ENCODE measurements around the gene IGHMBP2. TPM values are rescaled to one million over a fixed set of nuclear protein-coding genes. Genes with fewer than 3 reads are reported as not detected.
"Not testable (repeated sequence)": the region's sequence is repeated elsewhere in the genome, so short reads cannot be mapped to it uniquely, and the experiment has no call there.

Gene IGHMBP2
- total RNA-seq, 1 donor from 2014 or later = 28.3 TPM

DNA sequence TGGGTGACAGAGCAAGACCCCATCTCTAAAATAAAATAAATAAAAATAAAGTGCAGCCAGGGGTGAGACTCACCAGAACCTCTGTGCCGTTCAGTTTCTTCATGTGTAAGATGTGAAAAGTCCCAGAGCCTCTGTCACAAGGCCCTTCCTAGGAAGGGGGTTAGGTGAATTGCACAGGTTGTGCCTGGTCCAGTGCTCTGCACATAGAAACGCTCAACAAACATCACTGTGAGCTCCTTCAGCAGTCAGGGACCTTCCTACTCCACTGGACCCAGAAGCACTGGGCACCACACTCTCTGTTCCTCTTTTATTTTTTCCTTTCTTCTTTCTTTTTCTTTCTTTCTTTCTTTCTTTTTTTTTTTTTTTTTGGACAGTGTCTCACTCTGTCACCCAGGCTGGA is 22.4 kb upstream of the IGHMBP2 start:
- Mint-ChIP-seq H3K27me3 (ENCODE audit: low read depth) (no peaks in the 10 kb centered on the region), H3K4me3 (no peak overlapping the region), H3K9me3 (no peaks in the 10 kb centered on the region), H3K27ac (no peak overlapping the region), H3K4me1 (no peaks in the 10 kb centered on the region), H3K36me3 (peaks cover 13% of the 10 kb centered on the region)
- TF ChIP-seq, protein P1, sequence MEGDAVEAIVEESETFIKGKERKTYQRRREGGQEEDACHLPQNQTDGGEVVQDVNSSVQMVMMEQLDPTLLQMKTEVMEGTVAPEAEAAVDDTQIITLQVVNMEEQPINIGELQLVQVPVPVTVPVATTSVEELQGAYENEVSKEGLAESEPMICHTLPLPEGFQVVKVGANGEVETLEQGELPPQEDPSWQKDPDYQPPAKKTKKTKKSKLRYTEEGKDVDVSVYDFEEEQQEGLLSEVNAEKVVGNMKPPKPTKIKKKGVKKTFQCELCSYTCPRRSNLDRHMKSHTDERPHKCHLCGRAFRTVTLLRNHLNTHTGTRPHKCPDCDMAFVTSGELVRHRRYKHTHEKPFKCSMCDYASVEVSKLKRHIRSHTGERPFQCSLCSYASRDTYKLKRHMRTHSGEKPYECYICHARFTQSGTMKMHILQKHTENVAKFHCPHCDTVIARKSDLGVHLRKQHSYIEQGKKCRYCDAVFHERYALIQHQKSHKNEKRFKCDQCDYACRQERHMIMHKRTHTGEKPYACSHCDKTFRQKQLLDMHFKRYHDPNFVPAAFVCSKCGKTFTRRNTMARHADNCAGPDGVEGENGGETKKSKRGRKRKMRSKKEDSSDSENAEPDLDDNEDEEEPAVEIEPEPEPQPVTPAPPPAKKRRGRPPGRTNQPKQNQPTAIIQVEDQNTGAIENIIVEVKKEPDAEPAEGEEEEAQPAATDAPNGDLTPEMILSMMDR (IDR thresholded peaks at IDR 0.05; ENCODE audit: unreplicated experiment) = no peak
- DNase-seq (ENCODE audit: low spot score in 2 of 2, unreplicated experiment in 2 of 2) = no peak

- TF ChIP-seq, protein P1 (IDR thresholded peaks at IDR 0.05; ENCODE audit: unreplicated experiment) = no peak
- Mint-ChIP-seq H3K4me1 (no peaks in the 10 kb centered on the region), H3K36me3 (peaks cover 15% of the 10 kb centered on the region), H3K9me3 (no peaks in the 10 kb centered on the region), H3K27ac (no peak overlapping the region), H3K4me3 (no peak overlapping the region), H3K27me3 (ENCODE audit: low read depth) (no peaks in the 10 kb centered on the region)
- DNase-seq (ENCODE audit: low spot score in 2 of 2, unreplicated experiment in 2 of 2) = no peak
Observed at GRCh38 chr11:68882391-68882790, 21.3 kb upstream of the IGHMBP2 start.

DNA sequence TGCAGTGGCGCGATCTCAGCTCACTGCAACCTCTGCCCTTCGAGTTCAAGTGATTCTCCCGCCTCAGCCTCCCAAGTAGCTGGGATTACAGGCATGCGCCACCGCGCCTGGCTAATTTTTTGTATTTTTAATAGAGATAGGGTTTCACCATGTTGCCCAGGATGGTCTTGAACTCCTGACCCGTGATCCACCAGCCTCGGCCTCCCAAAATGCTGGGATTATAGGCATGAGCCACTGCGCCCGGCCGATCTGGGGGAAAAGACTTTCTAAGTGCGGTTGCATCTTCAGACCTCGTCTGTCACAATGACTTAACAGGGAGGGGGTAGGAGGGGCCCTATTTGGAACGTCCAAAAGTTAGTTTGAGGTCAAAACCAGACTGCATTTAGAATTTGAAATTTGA is 18.9 kb upstream of the IGHMBP2 start:
- DNase-seq (ENCODE audit: low spot score in 2 of 2, unreplicated experiment in 2 of 2); H3K4me3 Mint-ChIP-seq; H3K27ac Mint-ChIP-seq; H3K4me1 Mint-ChIP-seq; H3K9me3 Mint-ChIP-seq; H3K27me3 Mint-ChIP-seq (ENCODE audit: low read depth): not testable (repeated sequence)
- H3K36me3 Mint-ChIP-seq = peaks cover 15% of the 10 kb centered on the region

- TF ChIP-seq, protein P1 (IDR thresholded peaks at IDR 0.05; ENCODE audit: unreplicated experiment) = peak; percentile 30
- Mint-ChIP-seq H3K9me3 (no peaks in the 10 kb centered on the region), H3K36me3 (peaks cover 19% of the 10 kb centered on the region), H3K27ac (peak overlapping the region; percentile 84), H3K27me3 (ENCODE audit: low read depth) (no peaks in the 10 kb centered on the region), H3K4me1 (peaks cover 15% of the 10 kb centered on the region), H3K4me3 (no peak overlapping the region)
- peak; percentile 39 to 62 for DNase-seq (ENCODE audit: low spot score in 2 of 2, unreplicated experiment in 2 of 2)
Observed at GRCh38 chr11:68889948-68890446, 13.7 kb upstream of the IGHMBP2 start.

GRCh38 chr11:68890490-68891231 is 13.0 kb upstream of the IGHMBP2 start:
- TF ChIP-seq, protein P1 (IDR thresholded peaks at IDR 0.05; ENCODE audit: unreplicated experiment) = no peak
- no peaks in the 10 kb centered on the region for H3K9me3 Mint-ChIP-seq
- DNase-seq (ENCODE audit: low spot score in 2 of 2, unreplicated experiment in 2 of 2) = no peak
- H3K27ac Mint-ChIP-seq = peak overlapping the region; percentile 84
- no peak overlapping the region for H3K4me3 Mint-ChIP-seq
- no peaks in the 10 kb centered on the region for H3K27me3 Mint-ChIP-seq (ENCODE audit: low read depth)
- peaks cover 19% of the 10 kb centered on the region for H3K36me3 Mint-ChIP-seq
- peaks cover 15% of the 10 kb centered on the region for H3K4me1 Mint-ChIP-seq

DNA sequence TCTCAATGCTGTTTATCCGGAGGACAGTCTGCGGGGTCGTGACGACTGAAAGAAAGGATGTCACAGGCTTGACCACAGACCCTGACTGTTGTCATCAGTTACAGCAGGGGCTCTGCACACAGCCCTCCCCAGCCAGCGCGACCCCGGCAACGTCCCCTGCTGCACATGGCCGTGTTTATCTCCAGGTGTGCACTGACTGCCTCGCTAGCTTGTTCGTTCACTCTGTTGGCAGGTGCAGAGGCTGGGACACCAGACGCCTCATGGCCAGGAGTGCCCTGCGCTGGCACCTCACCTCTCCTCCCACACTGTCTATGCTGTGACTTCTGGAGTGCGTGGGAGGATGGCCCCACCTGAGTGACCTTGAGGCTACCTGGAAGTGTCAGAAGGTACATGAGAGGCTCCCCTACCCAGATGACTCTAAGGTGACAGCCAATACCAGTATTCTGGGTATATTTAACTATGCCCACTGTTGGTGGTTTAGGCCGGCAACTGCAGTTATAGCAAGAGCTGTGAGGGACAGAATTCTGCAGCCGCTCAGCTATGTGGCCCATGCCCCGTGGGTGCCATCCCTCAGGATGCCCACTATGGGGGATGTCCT is 12.2 kb upstream of the IGHMBP2 start:
- Mint-ChIP-seq H3K9me3 (no peaks in the 10 kb centered on the region), H3K27ac (peak overlapping the region; percentile 84)

More for the DNA sequence above, 12.2 kb upstream of the IGHMBP2 start:
- Mint-ChIP-seq H3K4me3 (no peak overlapping the region), H3K36me3 (peaks cover 23% of the 10 kb centered on the region), H3K4me1 (peaks cover 15% of the 10 kb centered on the region), H3K27me3 (ENCODE audit: low read depth) (no peaks in the 10 kb centered on the region)
- TF ChIP-seq, protein P1 (IDR thresholded peaks at IDR 0.05; ENCODE audit: unreplicated experiment) = no peak
- DNase-seq (ENCODE audit: low spot score in 2 of 2, unreplicated experiment in 2 of 2) = no peak
